HUES64 (cell line): ENCODE results near the gene REM1.
"Not testable (repeated sequence)": the region's sequence is repeated elsewhere in the genome, so short reads cannot be mapped to it uniquely, and the experiment has no call there.

Source experiments
- H3K27ac ChIP-seq: 2 replicates; pipeline ENCODE4 v1.7.0; 2013; ENCODE audit warnings: low read depth, low read length, inconsistent platforms
- H3K27me3 ChIP-seq: 2 replicates; pipeline ENCODE4 v1.6.1; 2013; ENCODE audit warnings: mild to moderate bottlenecking, low read length; ENCODE audit not compliant: insufficient read depth
- H3K36me3 ChIP-seq: 2 replicates; pipeline ENCODE4 v1.6.1; 2013; ENCODE audit warnings: mild to moderate bottlenecking, low read length; ENCODE audit not compliant: insufficient read depth
- H3K4me1 ChIP-seq: 2 replicates; pipeline ENCODE4 v1.6.1; 2013; ENCODE audit warnings: mild to moderate bottlenecking, low read length, moderate library complexity; ENCODE audit not compliant: insufficient read depth
- H3K4me3 ChIP-seq: 2 replicates; pipeline ENCODE4 v1.5.1; 2013; ENCODE audit warnings: mild to moderate bottlenecking, low read length, moderate library complexity
- H3K9ac ChIP-seq: 2 replicates; pipeline ENCODE4 v1.6.1; 2013; ENCODE audit warnings: mild to moderate bottlenecking, low read depth, low read length
- H3K9me3 ChIP-seq: 2 replicates; pipeline ENCODE4 v1.6.1; 2013; ENCODE audit warnings: low read depth, low read length; ENCODE audit not compliant: insufficient read depth
- WGBS: fragments of 150-250, 120-280 bp; methylation state at CpG from one replicate; pipeline ENCODE4 v1.1.7; 2013; ENCODE audit warnings: missing lambda C conversion rate; 5-methylcytosine and 5-hydroxymethylcytosine counted together

Gene REM1

DNA sequence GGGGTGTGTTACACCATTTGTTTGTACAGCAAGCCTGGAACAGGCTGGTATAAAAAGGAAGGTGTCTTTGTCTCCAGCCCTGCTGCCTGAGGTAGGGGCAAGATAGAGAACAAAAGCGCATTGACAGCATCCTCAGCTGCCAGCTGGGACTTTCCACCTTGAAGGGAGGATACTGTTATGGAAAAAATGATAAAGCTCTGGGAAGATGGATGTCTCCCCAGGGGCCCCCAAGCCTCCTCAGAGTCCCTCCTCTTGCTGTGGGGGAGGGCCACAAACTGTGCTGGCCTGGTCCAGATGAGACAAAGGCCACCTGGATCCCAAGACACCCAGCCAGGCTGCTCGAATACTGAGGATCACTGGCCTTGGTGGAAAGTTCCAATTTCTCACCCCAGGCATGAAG lies 13.0 kb downstream of the REM1 start:
- Histone ChIP-seq H3K27ac (no peak overlapping the region), H3K27me3 (no peaks in the 10 kb centered on the region), H3K9me3 (peaks cover 66% of the 10 kb centered on the region), H3K4me3 (no peak overlapping the region), H3K9ac (no peak overlapping the region), H3K36me3 (no peaks in the 10 kb centered on the region), H3K4me1 (no peaks in the 10 kb centered on the region)
- WGBS: 60% methylated on average over 2 of the region's 2 CpGs

DNA sequence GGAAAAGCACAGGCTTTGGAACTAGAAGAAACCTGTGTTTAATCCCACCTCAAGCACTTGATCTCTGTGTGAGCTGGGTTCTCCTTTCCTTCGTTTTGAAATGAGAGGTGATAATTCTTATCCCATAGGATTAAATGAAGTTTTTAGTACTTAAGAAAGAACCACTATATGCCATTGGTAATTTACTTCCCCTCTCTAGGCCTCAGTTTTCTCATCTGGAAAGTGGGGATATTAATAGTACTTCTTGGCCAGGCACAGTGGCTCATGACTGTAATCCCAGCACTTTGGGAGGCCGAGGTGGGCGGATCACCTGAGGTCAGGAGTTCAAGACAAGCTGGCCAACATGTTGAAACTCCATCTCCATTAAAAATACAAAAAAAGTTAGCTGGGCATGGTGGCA lies 14.1 kb downstream of the REM1 start:
- 75% methylated on average over 2 of the region's 3 CpGs for WGBS
- Histone ChIP-seq H3K36me3 (no peaks in the 10 kb centered on the region), H3K27ac (no peak overlapping the region), H3K27me3 (no peaks in the 10 kb centered on the region), H3K9me3 (peaks cover 62% of the 10 kb centered on the region), H3K4me3 (no peak overlapping the region), H3K9ac (no peak overlapping the region), H3K4me1 (no peaks in the 10 kb centered on the region)

DNA sequence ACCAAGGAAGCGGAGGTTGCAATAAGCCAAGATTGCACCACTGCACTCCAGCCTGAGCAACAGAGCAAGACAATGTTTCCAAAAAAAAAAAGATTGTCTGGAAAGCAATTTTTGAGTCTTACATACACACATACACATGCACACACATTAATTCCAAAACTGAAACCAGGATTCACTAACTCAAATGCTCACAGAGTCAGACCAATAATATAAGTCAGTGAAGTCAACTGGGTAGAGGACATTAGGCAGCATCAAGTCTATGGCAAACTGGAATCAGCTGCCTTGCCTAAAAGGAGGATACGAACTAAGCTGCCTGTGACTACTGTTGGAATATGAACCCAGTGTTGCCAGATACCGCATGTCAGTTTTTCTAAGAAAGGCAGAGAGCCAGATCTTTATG lies 15.7 kb downstream of the REM1 start:
- Histone ChIP-seq H3K27ac (no peak overlapping the region), H3K36me3 (no peaks in the 10 kb centered on the region), H3K9ac (no peak overlapping the region), H3K4me3 (no peak overlapping the region), H3K27me3 (no peaks in the 10 kb centered on the region), H3K4me1 (no peaks in the 10 kb centered on the region), H3K9me3 (peaks cover 66% of the 10 kb centered on the region)
- 86% methylated on average over 3 of the region's 3 CpGs for WGBS

DNA sequence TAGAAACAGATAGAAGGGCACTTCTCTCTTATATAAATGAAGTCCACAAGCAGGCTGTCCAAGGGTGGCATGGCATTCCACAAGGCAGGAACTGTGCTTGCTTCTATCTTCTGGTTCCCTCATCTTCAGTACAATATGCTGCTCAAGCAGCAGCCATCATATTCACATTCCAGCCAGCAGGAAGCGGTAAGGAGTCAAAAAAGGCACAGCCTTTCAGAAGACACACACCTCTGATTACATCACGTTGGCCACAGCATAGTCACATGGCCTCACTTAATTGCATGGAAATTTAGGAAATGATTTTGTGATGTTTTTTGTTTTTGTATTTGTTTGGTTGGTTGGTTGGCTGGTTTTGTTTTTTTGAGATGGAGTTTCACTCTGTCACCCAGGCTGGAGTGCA lies 19.0 kb downstream of the REM1 start:
- no peaks in the 10 kb centered on the region for H3K36me3 ChIP-seq
- no peak overlapping the region for H3K4me3 ChIP-seq
- no peaks in the 10 kb centered on the region for H3K4me1 ChIP-seq
- H3K27me3 ChIP-seq: no peaks in the 10 kb centered on the region
- WGBS: 26% methylated on average over 2 of the region's 2 CpGs
- peaks cover 66% of the 10 kb centered on the region for H3K9me3 ChIP-seq
- H3K9ac ChIP-seq: no peak overlapping the region
- no peak overlapping the region for H3K27ac ChIP-seq

DNA sequence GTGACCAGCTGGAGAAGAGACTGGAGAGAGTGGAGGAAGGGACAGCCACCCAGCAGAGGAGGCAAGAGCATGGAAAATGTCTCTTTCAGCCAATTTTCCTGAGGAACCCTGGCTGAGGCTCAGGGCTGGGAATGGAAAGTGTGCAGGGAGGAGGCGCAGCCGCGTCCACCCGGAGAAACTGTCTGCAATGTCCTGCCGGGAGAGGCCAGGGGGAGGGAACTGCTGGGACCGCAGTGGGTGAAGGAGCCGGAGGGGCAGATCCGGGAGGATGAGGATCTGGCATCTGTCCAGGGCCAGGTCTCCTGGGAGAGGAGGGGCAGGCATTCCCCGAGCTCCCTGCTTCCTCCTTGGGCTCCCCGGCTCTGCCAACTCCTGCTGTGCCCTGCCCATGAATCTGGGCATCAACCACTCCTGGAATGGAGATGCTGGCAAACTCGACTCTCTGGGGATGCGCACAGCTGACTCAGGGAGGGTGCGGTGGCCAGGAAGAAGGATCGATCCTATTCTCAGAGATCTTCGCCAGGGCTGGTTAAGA lies 21.7 kb downstream of the REM1 start:
- Histone ChIP-seq H3K36me3 (no peaks in the 10 kb centered on the region), H3K27ac (no peak overlapping the region), H3K9ac (no peak overlapping the region), H3K4me3 (no peak overlapping the region), H3K27me3 (no peaks in the 10 kb centered on the region), H3K9me3 (peaks cover 67% of the 10 kb centered on the region), H3K4me1 (no peaks in the 10 kb centered on the region)
- 82% methylated on average over 15 of the region's 15 CpGs for WGBS

DNA sequence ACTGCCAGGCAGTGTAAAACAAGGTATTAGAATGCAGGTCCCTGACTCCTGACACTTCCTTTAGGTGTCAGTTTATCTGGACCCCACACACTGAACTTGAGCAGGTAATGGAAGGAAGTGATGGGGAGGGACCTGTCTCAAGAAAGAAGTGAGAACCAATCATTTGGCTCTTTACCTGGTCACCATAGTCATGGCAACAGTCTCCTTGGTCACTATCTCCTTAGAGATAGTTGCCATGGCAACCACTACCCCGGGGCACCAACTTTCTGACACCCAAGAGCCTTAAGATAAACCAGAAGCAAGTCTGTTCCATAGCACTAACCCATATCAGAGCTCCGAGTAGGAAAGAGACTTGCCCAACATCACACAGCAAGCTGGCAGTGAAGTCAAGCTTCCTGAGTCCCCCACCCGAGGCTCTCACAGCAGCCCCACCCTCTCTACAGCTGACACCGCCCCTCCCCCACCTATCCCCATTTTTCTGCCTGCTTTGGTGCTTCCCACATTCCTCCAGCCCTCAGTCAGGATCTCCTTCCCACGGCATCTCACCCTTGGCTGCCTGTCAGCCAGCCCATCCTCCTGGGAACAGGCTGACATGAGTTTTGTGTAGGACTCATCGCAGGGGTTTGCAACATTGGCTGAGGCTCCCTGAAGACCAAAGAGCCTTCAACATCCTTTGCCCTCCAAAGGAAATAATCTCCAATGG lies 22.9 kb downstream of the REM1 start:
- H3K27me3 ChIP-seq: no peaks in the 10 kb centered on the region
- H3K9ac ChIP-seq: no peak overlapping the region
- H3K27ac ChIP-seq: no peak overlapping the region
- H3K4me1 ChIP-seq: no peaks in the 10 kb centered on the region
- 57% methylated on average over 6 of the region's 6 CpGs for WGBS
- no peak overlapping the region for H3K4me3 ChIP-seq
- H3K36me3 ChIP-seq: no peaks in the 10 kb centered on the region
- peaks cover 65% of the 10 kb centered on the region for H3K9me3 ChIP-seq

DNA sequence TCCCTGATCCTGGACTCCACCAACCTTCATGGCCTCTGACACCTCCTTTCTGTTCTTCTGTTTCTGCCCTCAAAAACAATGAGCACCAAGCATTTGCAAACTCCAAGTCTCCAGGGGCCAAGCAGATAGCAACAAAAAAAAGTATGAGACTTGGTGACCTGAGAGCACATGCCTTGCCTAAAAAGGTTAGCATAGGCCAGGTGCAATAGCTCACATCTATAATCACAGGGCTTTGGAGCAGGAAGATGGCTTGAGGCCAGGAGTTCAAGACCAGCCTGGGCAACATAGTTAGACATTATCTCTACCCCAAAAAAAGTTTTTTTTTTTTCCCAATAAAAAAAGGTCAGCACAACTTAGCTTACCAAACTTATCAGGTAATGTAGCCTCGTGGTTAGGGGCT lies 25.4 kb downstream of the REM1 start:
- Histone ChIP-seq H3K9ac (no peak overlapping the region), H3K27me3 (no peaks in the 10 kb centered on the region), H3K4me1 (no peaks in the 10 kb centered on the region), H3K36me3 (no peaks in the 10 kb centered on the region), H3K9me3 (peaks cover 51% of the 10 kb centered on the region), H3K27ac (no peak overlapping the region), H3K4me3 (no peak overlapping the region)
- 45% methylated on average over 1 of the region's 1 CpG for WGBS

DNA sequence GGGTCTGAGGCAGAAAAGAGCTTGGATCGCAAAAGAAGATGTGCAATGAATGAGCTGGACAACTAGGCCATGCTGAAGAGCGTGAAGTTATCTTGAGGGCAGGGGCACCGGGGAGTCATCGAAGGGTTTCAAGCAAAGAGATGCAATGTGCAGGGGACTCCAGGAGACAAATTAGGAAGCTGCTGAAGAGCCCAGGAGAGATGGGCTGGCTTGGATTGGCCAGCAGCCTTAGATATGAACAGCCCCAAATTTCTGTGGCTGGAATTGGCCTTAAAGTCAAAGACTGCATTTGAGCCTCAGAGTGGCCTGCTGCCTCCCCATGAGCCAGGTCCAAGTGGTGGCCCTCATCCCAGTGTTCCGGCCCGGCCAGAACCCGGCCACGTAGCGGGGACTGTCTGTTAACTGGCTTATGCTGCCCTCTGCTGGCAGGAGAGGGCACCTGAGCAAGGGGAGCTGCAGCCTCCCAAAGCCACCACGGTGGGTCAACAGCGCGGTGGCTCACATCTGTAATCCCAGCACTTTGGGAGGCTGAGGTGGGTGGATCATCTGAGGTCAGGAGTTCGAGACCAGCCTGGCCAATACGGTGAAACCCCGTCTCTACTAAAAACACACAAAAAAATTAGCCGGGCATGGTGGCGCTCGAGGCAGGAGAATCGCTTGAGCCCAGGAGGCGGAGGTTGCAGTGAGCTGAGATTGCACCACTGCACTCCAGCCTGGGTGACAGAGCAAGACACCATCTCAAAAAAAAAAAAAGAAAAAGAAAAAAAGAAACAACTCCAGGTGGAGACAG lies 28.0 kb downstream of the REM1 start:
- peaks cover 39% of the 10 kb centered on the region for H3K9me3 ChIP-seq
- H3K36me3 ChIP-seq, H3K27ac ChIP-seq, H3K9ac ChIP-seq, H3K27me3 ChIP-seq, H3K4me3 ChIP-seq, H3K4me1 ChIP-seq: not testable (repeated sequence)
- 48% methylated on average over 20 of the region's 20 CpGs for WGBS

DNA sequence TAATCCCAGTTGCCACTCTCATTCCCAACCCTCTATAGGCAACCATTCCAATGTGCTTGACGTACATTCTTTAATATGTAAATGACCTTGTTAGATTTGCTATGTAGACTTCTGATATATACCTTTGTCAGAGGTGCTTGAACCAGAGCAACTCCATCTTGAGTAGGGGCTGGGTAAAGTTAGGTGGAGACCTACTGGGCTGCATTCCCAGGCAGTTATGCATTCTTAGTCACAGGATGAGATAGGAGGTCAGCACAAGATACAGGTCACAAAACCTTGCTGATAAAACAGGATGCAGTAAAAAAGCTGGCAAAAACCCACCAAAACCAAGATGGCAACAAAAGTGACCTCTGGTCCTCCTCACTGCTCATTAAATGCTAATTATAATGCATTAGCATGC lies 30.8 kb downstream of the REM1 start:
- Histone ChIP-seq H3K4me1 (no peaks in the 10 kb centered on the region), H3K4me3 (no peak overlapping the region), H3K9me3 (peaks cover 21% of the 10 kb centered on the region), H3K27ac (no peak overlapping the region), H3K27me3 (no peaks in the 10 kb centered on the region), H3K9ac (no peak overlapping the region), H3K36me3 (no peaks in the 10 kb centered on the region)
- no CpG with 5 or more reads among the region's 1 CpG for WGBS

DNA sequence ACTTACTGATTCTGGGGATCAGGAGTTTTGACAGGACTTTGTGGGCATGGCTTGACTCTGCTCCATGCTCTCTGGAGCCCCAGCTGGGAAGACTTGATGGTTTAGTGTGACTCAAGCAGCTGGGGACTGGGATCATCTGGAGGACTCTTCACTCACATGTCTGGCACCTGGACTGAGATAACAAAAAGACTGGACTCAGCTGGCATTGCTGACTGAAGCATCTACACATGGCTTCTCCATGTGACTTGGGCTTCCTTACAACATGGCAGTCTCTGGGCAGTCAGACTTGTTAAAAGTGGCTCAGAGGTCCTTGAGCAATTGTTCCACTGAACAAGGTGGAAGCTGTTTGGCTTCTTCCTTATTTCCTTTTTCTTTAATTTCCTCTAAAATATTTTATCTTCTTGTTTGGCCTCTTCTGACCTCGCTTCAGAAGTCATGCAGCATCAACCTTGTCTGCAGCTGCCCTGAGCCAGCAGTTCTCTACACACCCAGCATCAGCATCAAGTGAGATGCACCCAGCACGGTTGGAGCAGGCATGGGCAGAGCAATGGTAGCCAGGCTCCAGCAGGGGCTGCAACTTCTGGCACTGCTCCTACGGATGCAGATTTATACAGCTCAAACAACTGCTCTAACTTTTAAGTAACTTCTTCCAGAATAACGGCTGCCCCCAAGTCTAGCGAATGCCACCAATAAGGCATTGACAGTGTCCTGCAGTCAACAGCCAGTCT lies 33.6 kb downstream of the REM1 start:
- H3K36me3 ChIP-seq: no peaks in the 10 kb centered on the region
- no peak overlapping the region for H3K4me3 ChIP-seq
- H3K4me1 ChIP-seq: no peaks in the 10 kb centered on the region
- WGBS: 70% methylated on average over 5 of the region's 5 CpGs
- H3K27ac ChIP-seq: no peak overlapping the region
- H3K27me3 ChIP-seq: no peaks in the 10 kb centered on the region
- peaks cover 16% of the 10 kb centered on the region for H3K9me3 ChIP-seq
- H3K9ac ChIP-seq: no peak overlapping the region
